Ishikawa (cell line): ENCODE measurements around the gene ACSM6.
A peak's percentile ranks its signal among the peaks of the same experiment; 100 is the strongest.

Experiments used
- CEBPB ChIP-seq: IDR thresholded peaks from 2 replicates; pipeline ENCODE4 v1.6.1; 2012
- CREB1 ChIP-seq: IDR thresholded peaks from 2 replicates; pipeline ENCODE4 v1.6.1; 2012; ENCODE audit warnings: low read depth
- EGR1 ChIP-seq: IDR thresholded peaks from 2 replicates; pipeline ENCODE4 v1.6.1; 2012
- EP300 ChIP-seq: IDR thresholded peaks from 2 replicates; pipeline ENCODE4 v1.6.1; 2012; ENCODE audit warnings: borderline replicate concordance
- FOXM1 ChIP-seq: IDR thresholded peaks from 2 replicates; pipeline ENCODE4 v1.6.1; 2012; ENCODE audit warnings: low read depth, borderline replicate concordance
- MAX ChIP-seq: IDR thresholded peaks from 2 replicates; pipeline ENCODE4 v1.6.1; 2012
- NFIC ChIP-seq: IDR thresholded peaks from 2 replicates; pipeline ENCODE4 v1.6.1; 2012
- RAD21 ChIP-seq: IDR thresholded peaks from 2 replicates; pipeline ENCODE4 v1.6.1; 2012; ENCODE audit warnings: low read depth
- REST ChIP-seq: IDR thresholded peaks from 2 replicates; pipeline ENCODE4 v1.6.1; 2012; ENCODE audit warnings: low read depth, mild to moderate bottlenecking
- TAF1 ChIP-seq: IDR thresholded peaks from 2 replicates; pipeline ENCODE4 v1.6.1; 2012; ENCODE audit warnings: low read depth, mild to moderate bottlenecking
- TCF12 ChIP-seq: IDR thresholded peaks from 2 replicates; pipeline ENCODE4 v1.6.1; 2012; ENCODE audit warnings: low read depth
- TEAD4 ChIP-seq: IDR thresholded peaks from 2 replicates; pipeline ENCODE4 v1.6.1; 2012
- YY1 ChIP-seq: IDR thresholded peaks from 2 replicates; pipeline ENCODE4 v1.6.1; 2012; ENCODE audit warnings: low read depth
- ZBTB7A ChIP-seq: IDR thresholded peaks from 2 replicates; pipeline ENCODE4 v1.6.1; 2012; ENCODE audit warnings: low read depth
- TF ChIP-seq, protein P1 (sequence below): IDR thresholded peaks from 2 replicates; pipeline ENCODE4 v1.6.1; 2012

ACSM6 gene

DNA sequence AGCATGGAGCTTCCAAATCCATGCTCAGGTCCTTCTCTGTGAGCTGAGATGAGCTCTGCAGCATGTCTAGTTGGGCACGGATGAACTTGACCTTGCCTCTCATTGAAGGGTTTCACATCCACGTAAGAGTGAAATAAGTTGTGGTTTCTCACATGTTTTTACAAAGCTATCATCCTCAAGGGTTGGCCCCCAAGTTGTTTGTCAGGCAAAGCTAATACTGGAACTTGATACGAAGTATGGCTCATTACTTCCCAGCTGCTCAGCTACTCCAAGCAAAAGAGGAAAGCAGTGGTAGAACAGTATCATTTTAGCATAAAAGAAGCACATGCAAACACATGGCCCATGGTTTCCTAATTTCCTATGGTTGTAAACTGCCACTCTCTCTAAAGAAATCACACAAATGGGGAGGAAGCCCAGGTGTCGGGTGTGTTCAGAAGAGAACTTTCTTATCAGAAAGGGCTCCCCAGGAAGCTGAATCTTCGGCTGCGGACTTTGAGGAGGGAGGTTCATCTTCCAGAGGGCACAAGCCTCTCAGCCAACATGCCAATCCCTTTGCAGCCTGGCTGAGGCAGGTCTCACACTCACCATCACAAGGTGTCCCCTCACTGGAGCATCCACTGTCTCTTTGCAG, 51.5 kb downstream of the ACSM6 start:
- TF ChIP-seq MAX = no peak
- TF ChIP-seq CREB1 = no peak
- no peak for TF ChIP-seq TAF1
- TF ChIP-seq, protein P1, sequence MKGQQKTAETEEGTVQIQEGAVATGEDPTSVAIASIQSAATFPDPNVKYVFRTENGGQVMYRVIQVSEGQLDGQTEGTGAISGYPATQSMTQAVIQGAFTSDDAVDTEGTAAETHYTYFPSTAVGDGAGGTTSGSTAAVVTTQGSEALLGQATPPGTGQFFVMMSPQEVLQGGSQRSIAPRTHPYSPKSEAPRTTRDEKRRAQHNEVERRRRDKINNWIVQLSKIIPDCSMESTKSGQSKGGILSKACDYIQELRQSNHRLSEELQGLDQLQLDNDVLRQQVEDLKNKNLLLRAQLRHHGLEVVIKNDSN = no peak
- no peak for TF ChIP-seq CEBPB
- no peak for TF ChIP-seq YY1
- TF ChIP-seq FOXM1 = no peak
- TF ChIP-seq NFIC = no peak
- no peak for TF ChIP-seq ZBTB7A
- no peak for TF ChIP-seq EP300
- no peak for TF ChIP-seq TEAD4
- no peak for TF ChIP-seq EGR1
- TF ChIP-seq TCF12 = no peak
- TF ChIP-seq RAD21 = no peak
- TF ChIP-seq REST = no peak

DNA sequence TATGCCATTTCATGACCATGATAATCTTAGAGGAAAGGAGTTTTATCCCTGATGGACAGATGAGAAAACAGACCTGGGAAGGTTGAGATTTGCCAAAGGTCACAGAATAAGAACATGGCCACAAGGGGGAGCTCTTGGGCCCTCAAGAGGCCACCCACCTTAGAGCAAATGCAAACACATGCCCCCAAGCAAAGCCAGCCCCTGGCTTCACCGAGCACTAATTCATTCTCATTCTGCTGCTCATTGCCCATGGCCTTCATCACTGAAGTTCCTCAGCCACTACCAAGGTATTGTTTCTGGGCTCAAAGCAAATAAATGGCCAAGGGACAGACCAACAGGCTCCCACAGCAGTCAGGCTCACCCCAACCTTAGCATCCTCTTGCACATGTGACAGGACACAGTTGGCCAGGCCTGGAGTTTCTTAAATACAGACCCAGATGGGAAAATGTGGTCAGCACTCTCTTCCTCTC, 52.6 kb downstream of the ACSM6 start:
- TF ChIP-seq CREB1 (no peak), FOXM1 (no peak), RAD21 (peak; percentile 87), EGR1 (no peak), YY1 (no peak), CEBPB (no peak), TAF1 (no peak)

DNA sequence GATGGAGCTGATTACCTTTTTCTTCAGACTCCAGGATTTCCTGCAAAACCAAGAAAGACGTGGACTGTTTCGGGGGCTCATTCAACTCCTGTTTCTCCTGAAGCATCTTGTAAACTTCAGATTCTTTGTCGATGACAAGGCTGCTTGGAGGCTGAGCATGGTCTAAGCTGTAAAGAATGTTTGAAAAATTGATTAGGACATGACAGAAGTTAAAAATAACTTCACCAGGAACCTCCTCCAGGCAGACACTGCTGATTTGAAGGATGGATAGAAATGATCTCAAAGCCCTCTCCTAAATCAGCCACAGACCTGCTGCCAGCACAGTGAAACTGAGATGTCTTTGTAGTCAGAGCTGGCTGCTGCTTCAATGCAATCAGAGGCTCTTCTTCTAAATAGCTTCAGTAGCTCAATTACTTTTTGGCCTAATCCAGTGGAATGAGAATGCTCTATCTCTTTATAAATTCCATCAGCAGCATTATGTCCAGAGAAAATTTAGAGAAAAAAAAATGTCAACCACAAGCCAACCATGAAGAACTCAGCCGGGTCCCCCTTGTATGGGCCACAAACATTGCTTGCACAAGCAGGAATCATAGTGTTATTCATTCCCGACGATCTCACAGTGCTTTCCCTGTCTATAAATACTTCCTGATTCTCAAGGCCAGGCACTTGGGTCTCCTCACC, 53.3 kb downstream of the ACSM6 start:
- no peak for TF ChIP-seq CREB1
- no peak for TF ChIP-seq RAD21
- no peak for TF ChIP-seq TEAD4
- TF ChIP-seq FOXM1 = no peak
- no peak for TF ChIP-seq TAF1
- no peak for TF ChIP-seq MAX
- TF ChIP-seq TCF12 = no peak
- no peak for TF ChIP-seq NFIC
- TF ChIP-seq CEBPB = no peak
- TF ChIP-seq REST = no peak
- TF ChIP-seq EGR1 = no peak
- no peak for TF ChIP-seq EP300

GRCh38 chr10:95247881-95248583, 54.0 kb downstream of the ACSM6 start:
- TF ChIP-seq RAD21 (no peak), NFIC (no peak), REST (no peak), ZBTB7A (no peak), YY1 (no peak), TCF12 (no peak), FOXM1 (no peak), TEAD4 (no peak), EP300 (no peak), EGR1 (no peak), CREB1 (no peak), CEBPB (no peak), MAX (no peak), TAF1 (no peak)
- TF ChIP-seq, protein P1 = no peak
